ENCODE data around the gene LRP2BP. TPM values are rescaled to one million over a fixed set of nuclear protein-coding genes. Genes with fewer than 3 reads are reported as not detected.

The LRP2BP gene
- total and polyA plus RNA-seq, 2 of the 13 experiments (the other 11 are each of a cell fraction or from before 2014, with no cell fraction given): 0.22 to 0.29 TPM

GRCh38 chr4:185357211-185357610, 38.5 kb downstream of the LRP2BP start:
- in situ Hi-C loops (cut with HindIII; ENCODE audit: extremely low pct_ligation_motif_present, low pct_unique_long_range_greater_than_20kb): no loop called here
- Histone ChIP-seq H3K4me3 (replicated peaks in 1 of 3; ENCODE audit: insufficient read depth in 1 of 3, low read depth in 2 of 3, low read length in 3 of 3) (no peak overlapping the region), H3K9ac (ENCODE audit: insufficient read depth, low read depth, low read length) (no peak overlapping the region), H3K27ac (ENCODE audit: extremely low read length, insufficient read depth, low read length) (no peak overlapping the region), H3K79me2 (ENCODE audit: insufficient read depth, low read length) (no peaks in the 10 kb centered on the region), H3K27me3 (ENCODE audit: control insufficient read depth in 1 of 2, insufficient read depth in 2 of 2, low read length in 2 of 2) (no peaks in the 10 kb centered on the region), H4K20me1 (ENCODE audit: insufficient read depth, low read length) (no peaks in the 10 kb centered on the region), H3K4me1 (ENCODE audit: insufficient read depth, low read length) (peaks cover 8% of the 10 kb centered on the region), H3K4me2 (ENCODE audit: low read depth, low read length) (no peak overlapping the region), H3K9me3 (ENCODE audit: low read length) (no peaks in the 10 kb centered on the region), H3K36me3 (replicated peaks in 1 of 2; ENCODE audit: control insufficient read depth in 1 of 2, insufficient read depth in 2 of 2, low read length in 2 of 2) (peaks cover 10 to 43% of the 10 kb centered on the region in 2 experiments; a peak in 4 of 5 replicates), H2AFZ (ENCODE audit: low read length) (no peak overlapping the region)
- DNase-seq (ENCODE audit: low spot score) (no peak), ATAC-seq (no peak), FAIRE-seq (no peak)
- TF ChIP-seq ZBTB26 (CRISPR knock-in tag; IDR thresholded peaks at IDR 0.05; ENCODE audit: borderline replicate concordance): no peak
- TF ChIP-seq MED1 (CRISPR knock-in tag; IDR thresholded peaks at IDR 0.05): no peak
- no peak for TF ChIP-seq ZNF224 (CRISPR knock-in tag; IDR thresholded peaks at IDR 0.05)
- no peak for TF ChIP-seq ZNF556 (CRISPR knock-in tag; IDR thresholded peaks at IDR 0.05; ENCODE audit: borderline replicate concordance)
- TF ChIP-seq PCBP2 (optimal IDR thresholded peaks at IDR 0.05; ENCODE audit: low read depth, low read length, poor library complexity, severe bottlenecking): no peak
- TF ChIP-seq ZNF678 (CRISPR knock-in tag; IDR thresholded peaks at IDR 0.05): no peak
- no peak for TF ChIP-seq GLI4 (CRISPR knock-in tag; IDR thresholded peaks at IDR 0.05; ENCODE audit: borderline replicate concordance)
- no peak for TF ChIP-seq STAT5B (CRISPR knock-in tag; IDR thresholded peaks at IDR 0.05)
- no peak for TF ChIP-seq SRSF4 (IDR thresholded peaks at IDR 0.05; ENCODE audit: low read depth, low read length, poor library complexity, severe bottlenecking)
- TF ChIP-seq SP4 (CRISPR knock-in tag; IDR thresholded peaks at IDR 0.05): no peak
- no peak for TF ChIP-seq ZNF672 (CRISPR knock-in tag; IDR thresholded peaks at IDR 0.05)
- TF ChIP-seq SOX13 (IDR thresholded peaks at IDR 0.05): no peak
- TF ChIP-seq SOX13 (CRISPR knock-in tag; conservative IDR thresholded peaks at IDR 0.05 in 1 of 2, IDR thresholded peaks at IDR 0.05 in 1 of 2): no peak
- TF ChIP-seq HNF4G (IDR thresholded peaks at IDR 0.05; ENCODE audit: borderline replicate concordance, low read depth, low read length): no peak
- no peak for TF ChIP-seq HNF4G (CRISPR knock-in tag; IDR thresholded peaks at IDR 0.05; ENCODE audit: borderline replicate concordance, low read depth)
- no peak for TF ChIP-seq ZNF281 (CRISPR knock-in tag; IDR thresholded peaks at IDR 0.05; ENCODE audit: borderline replicate concordance)
- TF ChIP-seq SIX4 (CRISPR knock-in tag; IDR thresholded peaks at IDR 0.05): no peak
- no peak for TF ChIP-seq ZNF326 (CRISPR knock-in tag; IDR thresholded peaks at IDR 0.05; ENCODE audit: borderline replicate concordance)
- no peak for TF ChIP-seq NCOA5 (CRISPR knock-in tag; IDR thresholded peaks at IDR 0.05)
- no peak for TF ChIP-seq FOXK1 (CRISPR knock-in tag; IDR thresholded peaks at IDR 0.05; ENCODE audit: borderline replicate concordance, low read depth)
- CTCF ChIA-PET (ENCODE audit: low intra/inter-chr PET ratio, low total read pairs): no interaction called here
- 93% methylated on average over 5 of the region's 5 CpGs for whole genome bisulfite sequencing (ENCODE audit: low lambda C conversion rate)
- no TSS peak for BruUV-seq (replicated peaks)
- POLR2A ChIA-PET: no interaction called here
- intact Hi-C loops (cut with micrococcal nuclease; ENCODE audit: unreplicated experiment): no loop called here

Data from HepG2 (cell line).